Stimulated activated CD8-positive, alpha-beta memory T cell treated with anti-CD3 and anti-CD28 coated beads, Interleukin-4, amount 100 ng/mL, for 24 hours (primary cell): ENCODE data around the gene C1orf198.

Experiments
- DNase-seq: peaks from one replicate; pipeline ENCODE4 v3.0.0-alpha.2; 2020; ENCODE audit warnings: low read depth

Gene C1orf198, protein sequence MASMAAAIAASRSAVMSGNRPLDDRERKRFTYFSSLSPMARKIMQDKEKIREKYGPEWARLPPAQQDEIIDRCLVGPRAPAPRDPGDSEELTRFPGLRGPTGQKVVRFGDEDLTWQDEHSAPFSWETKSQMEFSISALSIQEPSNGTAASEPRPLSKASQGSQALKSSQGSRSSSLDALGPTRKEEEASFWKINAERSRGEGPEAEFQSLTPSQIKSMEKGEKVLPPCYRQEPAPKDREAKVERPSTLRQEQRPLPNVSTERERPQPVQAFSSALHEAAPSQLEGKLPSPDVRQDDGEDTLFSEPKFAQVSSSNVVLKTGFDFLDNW

GRCh38 chr1:230867903-230868735 is at the start of gene C1orf198:
C1orf198 (minus strand) TSS chr1:230868521; CDS start chr1:230868512, 9 bp downstream.
- DNase-seq, result peak; percentile 58

DNA sequence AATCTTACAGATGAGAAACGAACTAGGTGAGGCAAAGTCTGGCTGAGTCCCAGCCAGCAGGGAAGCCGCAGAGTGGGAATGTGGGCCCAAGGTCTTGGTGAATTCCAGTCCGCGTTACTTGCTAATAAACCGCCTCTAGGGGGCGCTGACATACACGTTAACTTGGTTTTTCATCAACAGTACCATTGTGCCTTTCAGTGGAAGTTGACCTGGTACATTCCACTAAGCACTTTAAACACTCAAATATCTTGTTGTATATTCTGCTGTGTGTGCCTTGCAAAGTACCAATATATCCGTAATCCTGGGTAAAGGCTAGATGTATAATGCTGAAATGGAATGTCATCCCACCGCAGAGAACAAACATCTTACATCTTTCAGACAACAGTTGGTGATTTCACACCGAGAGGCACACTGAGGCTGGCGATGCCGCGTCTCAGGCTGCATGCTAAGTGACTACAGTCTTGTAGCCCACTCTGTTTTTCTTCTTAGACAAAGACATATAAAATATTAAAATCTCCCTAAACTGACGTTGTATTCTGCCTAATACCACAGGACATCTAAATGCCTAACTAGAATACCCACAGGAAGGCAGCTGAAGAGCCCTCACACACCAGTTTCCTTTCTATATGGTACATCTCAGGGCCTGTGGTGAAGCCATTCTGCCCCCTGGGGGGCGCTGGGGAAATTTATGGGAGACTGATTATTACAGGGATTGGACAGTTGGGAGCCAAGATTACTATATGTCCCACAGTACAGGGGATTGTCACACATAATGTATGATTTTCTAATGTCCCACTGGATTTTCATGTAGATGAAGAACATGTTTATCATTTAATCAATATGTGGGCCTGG is 49.2 kb upstream of the C1orf198 start:
- peak; percentile 50 for DNase-seq

- DNase-seq, result no peak
Measured at GRCh38 chr1:230916587-230917283, 48.4 kb upstream of the C1orf198 start.

DNA sequence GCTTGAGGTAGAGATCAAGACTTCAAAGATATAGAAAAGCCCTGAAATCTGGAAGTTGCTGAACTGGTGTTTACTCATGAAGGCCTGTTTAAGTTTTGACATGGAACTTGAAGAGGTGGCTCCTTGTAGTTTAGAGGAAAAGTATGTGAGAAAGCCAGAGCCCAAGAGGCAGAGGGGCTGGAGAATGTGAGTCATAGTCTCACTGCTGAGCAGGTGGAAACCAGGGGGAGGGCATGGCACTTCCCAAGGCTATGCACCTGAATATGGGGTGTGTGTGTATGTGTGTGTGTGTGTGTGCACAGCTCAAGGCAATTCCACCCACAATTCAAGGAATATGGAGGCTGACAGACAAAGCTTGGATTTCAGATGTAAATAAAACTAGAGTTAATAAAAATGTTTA is 46.8 kb upstream of the C1orf198 start:
- no peak for DNase-seq

DNA sequence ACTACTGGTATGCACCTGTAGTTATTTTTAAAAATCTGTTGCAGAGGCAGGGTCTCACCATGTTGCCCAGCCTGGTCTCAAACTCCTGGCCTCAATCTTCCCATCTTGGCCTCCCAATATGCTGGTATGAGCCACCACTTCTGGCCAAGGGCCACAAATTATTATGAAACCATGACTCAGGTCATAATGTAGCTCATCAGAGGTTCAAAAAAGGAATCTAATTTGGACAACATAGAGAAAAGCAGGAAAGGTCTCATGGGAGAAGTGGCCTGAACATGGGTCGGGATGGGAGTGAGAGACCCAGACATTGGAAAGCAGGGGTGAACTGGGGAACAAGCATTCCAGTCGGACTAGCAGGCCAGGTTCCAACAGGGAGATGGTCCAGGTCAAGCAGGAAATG is 45.2 kb upstream of the C1orf198 start:
- no peak for DNase-seq

DNA sequence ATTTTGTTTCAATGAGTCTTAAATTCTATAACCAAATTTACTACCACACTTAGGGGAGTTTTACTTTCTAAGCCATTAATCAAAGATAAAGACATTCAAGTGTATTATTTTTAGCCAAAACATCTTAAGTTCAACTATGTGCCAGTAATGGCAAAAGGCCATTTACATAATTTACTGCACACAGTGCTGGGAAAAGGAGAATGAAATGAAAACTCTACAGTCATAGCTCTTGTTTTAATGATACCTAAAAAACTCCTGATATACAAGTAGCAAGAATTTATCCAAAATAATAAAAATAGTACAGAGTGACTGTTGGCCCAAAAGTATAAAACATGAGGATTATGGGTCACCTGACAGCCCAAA is 42.4 kb upstream of the C1orf198 start:
- DNase-seq, result no peak

- no peak for DNase-seq
Measured at GRCh38 chr1:230909974-230910754, 41.8 kb upstream of the C1orf198 start.

DNA sequence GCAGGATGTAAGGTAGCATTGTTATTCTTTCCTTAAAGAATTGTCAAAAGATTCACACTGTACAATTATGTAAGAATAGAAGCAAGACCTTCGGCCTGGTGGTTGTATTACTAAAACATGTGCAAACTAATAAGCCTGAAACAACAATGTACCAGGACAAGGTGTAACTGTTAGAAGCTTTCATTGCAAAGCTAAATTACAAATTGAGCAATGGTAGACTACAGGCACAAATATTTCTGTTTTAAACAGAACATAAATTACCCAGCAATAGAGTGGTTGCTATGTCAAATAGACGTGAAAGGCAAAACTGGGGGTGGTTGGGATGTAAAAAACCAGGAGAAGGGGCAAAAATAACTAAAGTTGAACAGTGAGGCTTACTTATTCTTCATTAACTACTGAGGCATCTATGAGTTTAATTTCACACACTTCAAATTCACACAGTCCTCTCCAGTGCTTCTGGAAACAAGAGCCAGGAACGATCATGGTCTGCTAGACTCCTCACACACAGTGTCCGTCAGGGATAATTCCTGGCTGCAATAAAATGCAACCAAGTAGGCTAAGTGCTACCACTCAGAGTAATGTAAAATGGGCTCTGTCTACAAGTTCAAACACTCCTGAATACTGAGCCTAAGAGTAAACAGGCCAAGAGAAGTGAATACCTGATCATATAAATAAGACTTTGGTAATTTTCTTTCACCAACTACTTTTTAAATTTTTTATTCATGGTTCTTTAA is 39.3 kb upstream of the C1orf198 start:
- no peak for DNase-seq

DNA sequence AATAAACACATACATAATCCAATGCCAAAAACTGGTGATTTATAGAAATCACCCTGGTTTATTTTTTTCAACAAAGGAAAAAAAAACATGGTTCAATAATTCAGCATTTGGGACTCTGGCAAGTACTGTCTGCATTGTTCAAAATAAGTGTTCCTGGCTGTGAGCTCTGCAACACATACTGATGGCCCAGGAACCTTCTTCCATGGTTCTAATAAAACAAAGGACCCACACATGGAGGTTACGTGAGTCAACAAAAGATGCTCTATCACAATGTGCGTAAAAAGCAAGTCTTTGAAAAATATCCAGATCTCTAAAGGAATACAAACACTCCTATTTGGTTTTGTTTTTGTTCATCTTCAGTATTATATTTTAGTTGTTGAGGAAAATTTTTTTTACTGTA is 37.9 kb upstream of the C1orf198 start:
- no peak for DNase-seq

DNA sequence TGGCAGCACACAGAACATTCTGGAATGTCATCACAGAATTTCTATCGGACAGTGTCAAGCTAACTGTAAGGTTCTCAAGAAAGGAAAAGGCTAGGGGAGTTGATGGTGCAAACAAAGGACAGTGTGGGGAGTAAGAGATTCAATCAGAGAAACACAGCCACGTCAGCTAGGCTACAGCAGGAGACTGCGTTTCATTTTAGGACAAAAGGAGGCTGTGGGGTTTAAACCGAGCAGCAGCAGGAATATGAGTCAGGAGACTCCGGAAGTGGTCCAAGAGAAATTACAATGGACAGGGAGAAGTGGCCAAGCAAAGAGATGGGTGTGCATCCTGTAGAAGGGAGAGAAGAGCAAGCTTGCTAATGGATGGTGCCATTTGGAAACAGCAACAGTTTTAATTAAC is 37.4 kb upstream of the C1orf198 start:
- DNase-seq, result no peak

GRCh38 chr1:230902349-230902923 is 34.1 kb upstream of the C1orf198 start:
- DNase-seq, result no peak

- no peak for DNase-seq
Measured at GRCh38 chr1:230901671-230902070, 33.4 kb upstream of the C1orf198 start.

- no peak for DNase-seq
Measured at GRCh38 chr1:230900984-230901383, 32.7 kb upstream of the C1orf198 start.

- no peak for DNase-seq
Measured at GRCh38 chr1:230899841-230900251, 31.5 kb upstream of the C1orf198 start.

- no peak for DNase-seq
Measured at GRCh38 chr1:230898748-230899147, 30.4 kb upstream of the C1orf198 start.

DNA sequence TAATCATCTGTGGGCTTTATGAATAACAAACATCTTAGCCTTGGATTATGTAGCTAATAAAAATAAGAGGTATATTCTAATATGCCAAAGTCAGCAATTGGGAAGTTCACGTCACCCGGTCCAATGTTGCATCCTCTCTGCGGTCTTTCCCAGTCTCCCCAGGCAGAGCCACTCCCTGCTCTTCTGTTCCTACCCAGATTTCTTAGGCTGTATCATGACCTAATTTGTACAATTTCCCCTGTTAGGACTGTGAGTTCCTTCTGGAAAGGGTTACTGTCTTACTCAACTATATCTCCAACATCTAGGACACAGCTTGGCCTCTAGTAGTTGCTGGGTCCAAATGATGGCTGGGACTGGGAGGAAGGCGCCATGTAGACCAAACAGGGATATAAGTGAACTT is 29.8 kb upstream of the C1orf198 start:
- DNase-seq, result no peak

DNA sequence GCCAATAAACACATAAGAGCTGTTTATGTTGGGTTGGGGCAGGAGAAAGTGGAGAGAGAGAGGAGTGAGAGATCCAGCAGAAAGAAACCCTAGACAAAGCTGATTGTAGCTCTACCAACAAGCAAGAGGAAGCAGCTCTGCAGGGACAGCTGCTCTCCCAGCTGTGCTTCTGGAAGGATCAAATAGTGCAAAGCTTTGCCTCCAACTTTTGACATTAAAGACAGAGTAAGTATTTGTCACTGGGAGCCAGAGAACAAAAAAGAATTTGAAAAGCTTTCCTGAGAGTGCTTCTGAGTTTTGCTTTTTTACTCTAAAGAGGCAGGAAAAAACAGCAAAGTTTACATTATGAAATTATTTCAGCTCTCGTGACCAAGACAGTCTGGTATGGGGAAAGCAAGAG is 28.5 kb upstream of the C1orf198 start:
- DNase-seq, result no peak

DNA sequence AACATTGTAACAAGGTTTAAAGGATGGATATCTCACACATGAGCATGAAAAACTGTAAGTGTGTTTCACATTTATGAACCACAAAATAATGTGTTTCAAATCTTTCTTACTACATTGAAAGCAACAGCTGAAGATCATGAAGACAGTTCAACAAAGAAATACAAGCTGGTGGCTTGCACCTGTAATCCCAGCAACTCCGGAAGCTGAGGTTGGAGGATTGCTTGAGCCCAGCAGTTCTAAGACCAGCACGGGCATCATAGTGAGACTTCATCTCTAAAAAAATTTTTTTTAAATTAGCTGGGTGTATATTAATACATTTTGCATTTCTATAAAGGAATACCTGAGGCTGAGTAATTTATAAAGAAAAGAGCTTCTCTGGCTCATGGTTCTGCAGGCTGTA is 27.1 kb upstream of the C1orf198 start:
- no peak for DNase-seq

DNA sequence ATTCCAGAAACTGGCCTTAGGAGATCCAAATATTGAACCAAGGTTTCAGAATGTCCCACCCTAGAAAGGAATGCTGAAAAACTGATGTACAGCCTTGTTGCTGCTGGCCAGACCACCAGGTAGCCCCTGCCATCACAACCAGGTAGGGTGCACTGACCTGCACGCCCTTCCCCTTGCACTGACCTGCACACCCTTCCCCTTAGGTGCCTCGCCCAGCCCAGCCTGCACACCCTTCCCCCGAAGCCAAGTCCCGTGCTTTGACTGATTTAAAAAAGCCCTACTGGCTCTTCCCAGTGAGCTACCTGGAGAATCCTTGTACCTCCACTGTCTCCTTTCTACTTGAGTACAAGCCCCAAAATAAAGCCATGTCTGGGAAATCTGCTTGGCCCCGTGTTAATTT is 26.3 kb upstream of the C1orf198 start:
- DNase-seq, result no peak

DNA sequence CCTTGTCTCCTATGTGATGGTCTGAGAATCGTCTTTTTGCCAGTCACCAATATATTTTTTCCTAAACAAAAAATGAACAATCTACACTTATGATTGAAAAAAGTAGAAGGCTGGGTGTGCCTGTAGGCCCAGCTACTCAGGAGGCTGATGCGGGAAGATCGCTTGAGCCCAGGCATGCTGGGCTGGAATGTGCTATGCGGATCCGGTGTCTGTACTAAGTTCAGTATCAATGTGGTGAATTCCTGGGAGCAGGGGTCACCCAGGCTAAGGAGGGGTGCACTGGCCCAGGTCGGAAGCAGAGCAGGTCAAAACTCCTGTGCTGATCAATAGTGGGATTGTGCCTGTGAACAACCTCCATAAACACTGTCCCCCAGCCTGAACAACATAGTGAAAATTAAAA is 25.7 kb upstream of the C1orf198 start:
- no peak for DNase-seq
